Measurements from ENCODE around the gene GPLD1.
A peak's percentile ranks its signal among the peaks of the same experiment; 100 is the strongest.

The GPLD1 gene

GRCh38 chr6:24500683-24501082 is 11.3 kb upstream of the GPLD1 start:
- no peak for DNase-seq

- DNase-seq, result no peak
Measured at GRCh38 chr6:24497254-24497970, 8.0 kb upstream of the GPLD1 start.

DNA sequence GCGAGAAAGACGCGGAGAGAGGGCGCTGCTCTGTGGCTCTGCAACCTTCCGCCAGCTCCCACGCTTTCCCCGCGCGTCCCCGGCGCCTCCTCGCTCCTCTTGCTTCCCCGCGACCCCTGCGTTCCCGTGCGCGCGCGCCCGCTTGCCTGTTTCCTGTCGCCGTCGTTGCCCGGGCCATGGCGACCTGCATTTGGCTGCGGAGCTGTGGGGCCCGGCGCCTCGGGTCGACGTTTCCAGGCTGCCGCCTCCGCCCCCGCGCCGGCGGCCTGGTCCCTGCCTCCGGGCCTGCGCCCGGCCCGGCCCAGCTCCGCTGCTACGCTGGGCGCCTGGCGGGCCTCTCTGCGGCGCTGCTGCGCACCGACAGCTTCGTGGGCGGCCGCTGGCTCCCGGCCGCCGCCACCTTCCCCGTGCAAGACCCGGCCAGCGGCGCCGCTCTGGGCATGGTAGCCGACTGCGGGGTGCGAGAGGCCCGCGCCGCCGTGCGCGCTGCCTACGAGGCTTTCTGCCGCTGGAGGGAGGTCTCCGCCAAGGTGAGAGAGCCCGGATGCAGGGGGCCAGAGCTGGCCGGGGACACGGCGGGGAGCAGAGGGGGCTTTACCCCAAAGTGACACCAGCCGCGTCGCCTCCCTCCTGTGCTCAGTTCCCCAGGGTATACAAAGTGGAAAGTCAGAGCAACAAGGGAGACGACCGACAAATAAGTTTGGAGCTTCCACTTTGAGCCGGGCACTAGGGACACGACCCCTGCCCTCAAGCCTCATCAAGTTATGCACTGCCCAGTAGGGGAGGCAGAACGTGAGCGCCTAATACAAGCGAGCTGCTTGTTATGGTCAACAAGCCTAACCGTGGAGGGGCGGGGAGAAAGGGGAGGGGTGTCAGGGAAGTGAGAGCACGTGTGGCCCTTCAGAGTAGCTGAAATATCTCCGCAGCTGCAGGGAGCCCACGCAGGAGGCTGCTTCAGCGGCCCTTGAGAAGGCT is 5.7 kb upstream of the GPLD1 start, which contains the start of gene ALDH5A1:
ALDH5A1 (plus strand) TSS at position 149 of the 975 bp plus-strand sequence; CDS start at position 177, 28 bp downstream.
- peak; percentile 86 for DNase-seq

- DNase-seq, result no peak
Measured at GRCh38 chr6:24493945-24494820, 4.8 kb upstream of the GPLD1 start.

DNA sequence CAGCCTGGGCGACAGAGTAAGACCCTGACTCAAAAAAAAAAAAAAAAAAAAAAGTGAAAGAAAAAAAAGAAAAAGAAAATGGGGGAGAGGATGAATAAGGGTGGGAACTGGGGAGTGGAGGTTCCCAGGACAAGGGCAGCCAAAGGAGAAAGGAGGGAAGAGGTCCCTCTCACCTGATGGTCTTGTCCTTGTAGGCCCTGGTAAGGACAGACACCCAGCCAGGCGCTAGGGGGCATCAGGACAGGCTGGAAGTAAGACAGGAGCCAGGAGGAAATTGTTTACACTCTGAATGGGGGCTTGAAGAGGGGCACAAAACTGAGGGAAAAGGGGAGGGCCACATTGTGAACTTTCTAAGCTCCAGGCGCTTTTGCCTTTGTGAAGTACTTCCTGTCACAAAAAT is 3.1 kb upstream of the GPLD1 start:
- DNase-seq, result no peak

DNA sequence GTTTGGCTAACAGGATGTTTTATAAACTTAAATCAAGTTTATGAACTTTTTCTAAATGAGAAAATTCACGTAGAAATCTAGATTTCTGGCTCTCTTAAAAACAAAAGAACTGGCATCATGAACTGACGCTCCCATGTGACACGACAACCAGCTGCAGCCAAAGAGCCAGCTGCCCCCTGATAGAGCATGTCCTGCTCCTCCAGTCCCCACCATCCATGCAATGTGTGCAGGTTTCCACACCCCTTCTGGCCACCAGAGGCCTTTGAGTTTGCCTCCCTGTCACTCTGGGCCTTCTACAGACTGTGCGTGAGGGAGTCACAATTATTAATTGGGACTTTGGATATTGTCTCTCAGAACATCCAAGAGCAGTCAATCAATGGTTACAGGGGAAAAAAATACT is 1.6 kb upstream of the GPLD1 start:
- no peak for DNase-seq

- no peak for DNase-seq
Measured at GRCh38 chr6:24489881-24490280, 503 bp upstream of the GPLD1 start.

DNA sequence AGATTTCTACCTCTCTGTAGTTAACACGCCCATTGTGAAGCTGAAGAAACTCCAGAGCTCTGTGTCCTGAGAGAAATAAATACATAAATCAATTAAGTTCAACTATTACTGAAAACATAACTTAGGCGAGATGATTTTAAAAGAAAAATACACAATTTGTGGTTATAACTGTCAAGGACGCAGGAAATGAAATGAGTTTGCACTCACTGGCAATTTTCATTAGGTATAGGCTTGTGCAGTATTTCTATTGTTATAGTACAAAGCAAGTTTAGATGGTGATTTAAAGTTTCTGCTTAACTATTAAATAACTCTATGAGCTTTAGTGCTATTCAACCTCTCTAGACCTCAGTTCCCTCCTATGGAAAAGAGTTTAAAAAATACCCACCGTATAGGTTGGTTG is 3.3 kb downstream of the GPLD1 start:
- DNase-seq, result no peak

DNA sequence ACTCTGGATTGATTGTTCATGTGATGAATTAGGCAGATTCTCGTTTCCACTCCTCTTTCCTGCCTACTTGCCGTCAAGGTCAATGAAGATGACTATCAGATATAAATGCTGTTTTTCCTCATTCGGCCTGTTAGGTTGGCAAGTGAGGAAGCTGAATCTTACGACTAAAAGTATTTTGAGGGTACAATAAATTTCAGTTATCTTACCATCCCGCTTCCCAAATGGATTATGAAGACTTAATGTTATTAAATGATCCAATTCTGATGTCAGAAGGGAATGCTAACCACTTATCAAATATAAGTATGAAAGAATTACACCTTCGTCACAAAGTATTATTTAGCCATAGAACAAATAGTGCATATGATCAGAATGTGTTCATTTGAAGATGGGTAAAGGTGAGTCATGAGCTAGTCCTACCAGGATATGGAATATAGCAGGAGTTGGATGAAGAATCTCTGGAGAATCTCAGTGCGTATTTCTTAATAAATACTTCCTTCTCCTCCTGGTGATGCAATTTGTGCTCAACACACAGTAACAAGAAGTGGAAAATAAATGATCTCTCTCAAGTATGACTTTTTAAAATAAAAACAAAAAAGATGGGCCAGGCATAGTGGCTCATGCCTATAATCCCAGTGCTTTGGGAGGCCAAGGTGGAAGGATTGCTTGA is 4.6 kb downstream of the GPLD1 start:
- DNase-seq, result no peak

DNA sequence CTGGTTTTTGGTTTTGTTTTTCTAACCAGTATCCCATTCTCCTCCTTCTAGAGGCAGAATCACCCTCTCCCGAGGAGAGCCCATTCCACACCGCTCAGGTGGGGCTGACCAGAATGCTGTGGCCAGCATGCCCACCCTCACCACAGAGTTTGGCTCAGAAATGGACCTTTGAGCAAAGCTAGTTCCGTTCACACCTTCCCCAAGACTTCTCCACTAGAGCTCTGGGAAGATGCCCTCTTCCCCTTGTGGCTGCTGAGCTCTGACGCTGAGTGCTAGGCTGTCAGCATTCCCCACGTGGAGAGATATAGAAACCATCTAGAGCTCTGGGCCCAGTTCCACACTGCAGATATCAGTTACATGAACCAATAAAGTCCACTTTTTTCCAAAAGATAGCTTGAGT is 7.9 kb downstream of the GPLD1 start:
- no peak for DNase-seq

DNA sequence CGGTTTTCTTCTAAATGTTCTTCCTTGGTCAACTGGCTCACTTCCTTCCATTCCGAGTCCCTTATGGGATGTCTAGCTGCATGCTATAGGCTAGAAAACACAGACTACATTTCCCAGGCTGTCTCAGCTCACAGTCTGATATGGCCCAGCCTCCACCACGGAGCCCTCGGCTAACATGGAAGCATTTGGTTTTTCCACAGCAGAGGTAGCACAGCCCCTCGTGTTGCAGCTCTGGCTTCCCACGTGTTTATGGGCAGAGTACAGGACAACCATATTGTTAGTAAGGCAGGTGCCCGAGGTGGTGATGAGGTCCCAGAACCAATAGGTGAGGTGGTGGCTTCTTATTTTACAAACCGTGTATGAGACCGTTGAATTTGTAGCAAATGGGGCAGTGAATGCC is 8.7 kb downstream of the GPLD1 start:
- DNase-seq, result no peak

DNA sequence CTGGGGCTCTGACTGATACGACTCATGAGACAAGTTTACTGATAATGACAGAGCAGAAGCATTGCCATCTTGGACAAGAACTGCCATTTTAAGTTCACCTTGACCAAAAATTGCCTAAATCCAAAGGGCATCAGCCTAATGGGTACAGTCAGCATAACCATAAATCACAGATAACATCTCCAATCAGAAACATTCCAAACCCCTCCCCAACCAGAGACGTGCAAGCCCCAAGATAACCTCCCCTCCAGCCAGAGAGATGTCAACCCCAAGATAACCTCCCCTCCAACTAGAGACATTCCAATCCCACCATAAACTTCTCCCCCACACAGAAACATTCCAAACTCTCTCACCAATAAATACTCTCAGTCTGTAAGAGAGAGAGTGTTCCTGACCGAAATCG is 10.5 kb downstream of the GPLD1 start:
- no peak for DNase-seq

DNA sequence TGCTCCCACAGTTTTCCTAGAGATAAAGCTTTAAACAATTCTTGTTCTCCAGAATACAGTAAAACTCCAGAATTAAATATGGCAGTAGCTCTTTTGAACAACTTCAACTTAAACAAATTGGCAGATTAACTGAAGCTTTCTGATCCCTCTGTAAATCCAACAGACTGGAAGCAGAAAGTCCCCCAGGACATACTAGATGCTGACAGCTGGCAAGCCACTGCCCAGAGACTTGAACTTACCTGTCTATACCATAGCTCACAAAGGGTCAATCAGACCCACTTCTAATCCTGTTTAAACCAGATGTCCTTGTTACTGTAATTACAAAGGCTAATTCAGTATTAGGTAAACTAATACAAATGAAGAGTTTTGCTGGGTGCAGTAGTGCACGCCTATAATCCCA is 12.3 kb downstream of the GPLD1 start:
- no peak for DNase-seq

GRCh38 chr6:24476631-24477030 is 12.7 kb downstream of the GPLD1 start:
- DNase-seq, result no peak

DNA sequence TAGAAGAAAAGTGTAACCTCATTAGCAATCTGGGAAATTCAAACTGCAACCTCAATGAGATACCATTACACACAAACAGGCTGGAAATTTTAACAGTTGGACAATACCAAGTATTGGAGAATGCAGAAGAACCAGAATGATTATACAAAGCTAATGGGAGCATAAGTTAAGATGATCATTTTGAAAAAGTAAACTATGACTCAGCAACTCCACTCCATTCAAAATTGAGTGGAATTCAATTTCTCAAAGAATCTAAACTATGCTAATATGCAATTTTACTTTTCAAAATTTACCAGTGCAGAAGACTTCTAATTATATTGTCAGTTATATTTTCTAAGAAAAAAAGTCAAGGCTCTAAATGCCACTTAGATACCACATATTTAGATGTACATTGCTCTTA is 17.2 kb downstream of the GPLD1 start:
- no peak for DNase-seq

DNA sequence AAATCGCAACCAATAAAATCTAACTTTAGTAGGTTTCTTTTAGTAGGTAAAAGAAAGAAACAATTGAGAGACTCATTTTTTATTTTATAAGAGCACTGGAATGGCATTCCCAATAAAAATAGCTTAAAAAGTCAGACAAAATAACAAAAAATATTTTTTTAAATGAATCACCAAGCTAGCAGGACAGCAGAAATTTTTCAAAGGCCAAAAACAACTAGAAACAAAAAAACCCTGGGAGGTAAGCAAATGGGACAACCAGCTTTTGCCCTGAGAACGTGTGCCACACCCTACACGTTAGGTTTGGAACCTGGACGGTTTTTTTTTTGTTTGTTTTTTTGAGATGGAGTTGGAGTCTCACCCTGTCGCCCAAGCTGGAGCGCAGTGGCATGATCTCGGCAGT is 19.6 kb downstream of the GPLD1 start:
- no peak for DNase-seq

GRCh38 chr6:24464253-24465038 is 24.9 kb downstream of the GPLD1 start:
- DNase-seq, result no peak

DNA sequence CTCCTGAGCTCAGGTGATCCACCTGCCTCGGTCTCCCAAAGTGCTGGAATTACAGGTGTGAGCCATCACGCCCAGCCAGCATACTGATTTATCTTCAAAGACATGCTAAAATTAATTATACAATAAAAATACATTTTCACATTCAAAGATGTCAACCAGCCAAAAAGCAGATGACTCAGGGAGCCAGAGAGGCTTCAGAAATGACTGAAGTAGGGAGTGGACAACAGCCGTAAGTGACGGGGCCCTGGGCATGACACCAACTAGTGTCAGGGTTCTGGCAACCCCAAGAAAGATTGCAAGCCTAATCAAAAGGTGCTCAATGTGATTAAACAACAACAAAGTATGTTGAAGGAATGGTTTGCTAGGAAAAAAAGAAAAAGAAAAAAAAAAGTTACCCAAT is 28.4 kb downstream of the GPLD1 start:
- DNase-seq, result no peak

- DNase-seq, result no peak
Measured at GRCh38 chr6:24458941-24459340, 30.4 kb downstream of the GPLD1 start.

- DNase-seq, result no peak
Measured at GRCh38 chr6:24458134-24458533, 31.2 kb downstream of the GPLD1 start.

DNA sequence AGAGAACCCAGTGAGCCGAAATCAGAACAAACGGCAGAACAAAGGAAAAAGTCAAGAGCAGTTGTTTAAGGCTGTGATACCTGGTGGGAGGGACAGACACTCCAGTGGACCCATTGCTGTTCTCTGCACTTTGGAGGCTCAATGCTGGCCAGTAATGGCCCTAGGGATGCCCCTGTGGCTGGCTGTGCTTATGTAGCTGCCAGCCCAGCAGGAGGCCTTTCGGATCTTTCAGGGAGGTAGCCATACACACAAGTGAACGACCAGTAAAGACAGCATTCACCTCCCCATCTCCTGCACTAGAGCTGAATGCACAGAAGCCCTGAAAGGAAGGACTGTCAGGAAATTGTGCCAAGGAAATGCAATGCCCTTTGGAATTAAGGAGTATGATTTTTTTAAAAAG is 34.3 kb downstream of the GPLD1 start:
- no peak for DNase-seq

GRCh38 chr6:24454452-24454851 is 34.9 kb downstream of the GPLD1 start:
- no peak for DNase-seq
